Testis (tissue), 2 donors: ENCODE results near the gene ARID4B.

Experiments
- CTCF ChIP-seq, 3 experiments: fragments of 450-650 bp in 2 of 3; fragments of 200-600 bp in 1 of 3; sonication (generic) in 1 of 3; IDR thresholded peaks; one replicate each; pipeline ENCODE4 v1.5.1; 2016 to 2019; ENCODE audit warnings: antibody characterized with exemption in 3 of 3, mild to moderate bottlenecking in 2 of 3, moderate library complexity in 1 of 3
- POLR2A ChIP-seq: fragments of 450-650 bp; IDR thresholded peaks from one replicate; pipeline ENCODE4 v1.6.1; 2017; ENCODE audit warnings: antibody characterized with exemption, mild to moderate bottlenecking, moderate library complexity

GRCh38 chr1:235330918-235331285, 2.9 kb upstream of the ARID4B start:
- TF ChIP-seq CTCF (IDR thresholded peaks at IDR 0.05) = no peak
- no peak for TF ChIP-seq POLR2A
